H1 (cell line): ENCODE data around the gene ZNF333. TPM values are rescaled to one million over a fixed set of nuclear protein-coding genes. Genes with fewer than 3 reads are reported as not detected.

ENCODE experiments used
- EP300 ChIP-seq, 2 experiments: IDR thresholded peaks; 1 replicate in 1 of 2; 2 replicates in 1 of 2; pipeline ENCODE4 v1.6.1; 2011 to 2012; ENCODE audit warnings: low read depth in 2 of 2, low read length in 2 of 2, mild to moderate bottlenecking in 2 of 2, borderline replicate concordance in 1 of 2, inconsistent platforms in 1 of 2, moderate library complexity in 1 of 2
- PHF8 ChIP-seq: fragments of 200-600 bp; sonication (generic); conservative IDR thresholded peaks from 2 replicates; pipeline ENCODE4 v1.7.1; 2012; ENCODE audit warnings: low read depth, mild to moderate bottlenecking, inconsistent platforms, low read length, moderate library complexity
- RAD21 ChIP-seq, 2 experiments: IDR thresholded peaks in 1 of 2; conservative IDR thresholded peaks in 1 of 2; 2 replicates each; pipeline ENCODE4 v1.6.1; 2011; ENCODE audit warnings: low read depth in 2 of 2, low read length in 2 of 2, improper control_type of control experiment in 1 of 2, inconsistent platforms in 1 of 2, mild to moderate bottlenecking in 1 of 2, moderate library complexity in 1 of 2
- RFX5 ChIP-seq: IDR thresholded peaks from 2 replicates; pipeline ENCODE4 v1.6.1; 2011; ENCODE audit warnings: low read depth, low read length, improper control_type of control experiment, borderline replicate concordance
- RXRA ChIP-seq: IDR thresholded peaks from 2 replicates; pipeline ENCODE4 v1.6.1; 2011; ENCODE audit warnings: low read depth, mild to moderate bottlenecking, low read length, moderate library complexity; ENCODE audit not compliant: insufficient read depth
- SP4 ChIP-seq: IDR thresholded peaks from 2 replicates; pipeline ENCODE4 v1.6.1; 2012; ENCODE audit warnings: low read length, inconsistent platforms
- polyA plus RNA-seq, 7 experiments: library from polyadenylated mRNA; depleted of rRNA in 3 of 7; stranded (reverse) in 5 of 7; unstranded in 2 of 7; fragments of >200 nt in 5 of 7; fragments of 200-250 nt in 2 of 7; gene quantifications; 1 replicate in 5 of 7; 2 replicates in 1 of 7; 4 replicates in 1 of 7; pipeline versions ENCODE4 v1.2.1 to v1.2.3, GENCODE V29; 2011 to 2013; ENCODE audit warnings: missing spikeins in 2 of 7, mixed read lengths in 2 of 7
- total RNA-seq: library from RNA; stranded (reverse); fragmentation: NEBNext Ultra II Directional; extraction: Animal tissue kit (Norgen Biotek cat#: 25700); gene quantifications from 2 replicates; pipeline ENCODE4 v1.2.1, GENCODE V29; 2021

ZNF333 gene
- total and polyA plus RNA-seq, 2 of the 8 experiments (the other 6 are each of a cell fraction or from before 2014, with no cell fraction given) = 7.3 to 8.4 TPM

GRCh38 chr19:14770136-14770535, 80.3 kb downstream of the ZNF333 start (continued):
- TF ChIP-seq RXRA (no peak), SP4 (no peak), RAD21 (IDR thresholded peaks at IDR 0.05 in 1 of 2, conservative IDR thresholded peaks at IDR 0.05 in 1 of 2; ENCODE audit: low read depth in 2 of 2, low read length in 2 of 2) (no peak), PHF8 (no peak), RFX5 (no peak), EP300 (IDR thresholded peaks at IDR 0.05; ENCODE audit: borderline replicate concordance in 1 of 2, low read depth in 2 of 2, low read length in 2 of 2) (no peak)
